H1 (cell line): Measurements from ENCODE around the gene AHCY. TPM values are rescaled to one million over a fixed set of nuclear protein-coding genes. Genes with fewer than 3 reads are reported as not detected.
"Not testable (repeated sequence)": the region's sequence is repeated elsewhere in the genome, so short reads cannot be mapped to it uniquely, and the experiment has no call there.

Experiments used
- CTCF ChIA-PET: fragments of 300-600 bp; sonication (Branson Sonifier 250); formaldehyde crosslinking; loops from one replicate; lab custom pipeline; 2021; ENCODE audit not compliant: partially characterized antibody; lab: Charles Lee
- POLR2A ChIA-PET: fragments of 300-600 bp; sonication (Branson Sonifier 250); formaldehyde crosslinking; loops from one replicate; lab custom pipeline; 2021; ENCODE audit warnings: inconsistent platforms; ENCODE audit not compliant: partially characterized antibody; lab: Charles Lee
- DNase-seq, 2 experiments: peaks; one replicate each; pipeline versions ENCODE4 v3.0.0 to v3.0.0-alpha.2; 2010 to 2022; ENCODE audit warnings: low spot score in 2 of 2, low read depth in 1 of 2, mixed read lengths in 1 of 2
- FAIRE-seq: peaks from 2 replicates; lab custom pipeline; 2011; peaks lifted over from hg19 to GRCh38; lab: Jason Lieb, UNC
- H2AFZ ChIP-seq: 2 replicates; pipeline ENCODE4 v1.8.1; 2012; ENCODE audit warnings: low read length, inconsistent platforms
- H2AK5ac ChIP-seq: 2 replicates; pipeline ENCODE4 v1.6.1; 2013; ENCODE audit warnings: low read depth, low read length
- H2BK120ac ChIP-seq: replicated peaks from 2 replicates; pipeline ENCODE3; 2013; ENCODE audit warnings: low read depth, low read length, inconsistent platforms
- H2BK12ac ChIP-seq: 2 replicates; pipeline ENCODE4 v1.6.1; 2013; ENCODE audit warnings: low read depth, low read length
- H2BK15ac ChIP-seq: 2 replicates; pipeline ENCODE4 v1.6.1; 2013; ENCODE audit warnings: low read length
- H2BK20ac ChIP-seq: 2 replicates; pipeline ENCODE4 v1.6.1; 2013; ENCODE audit warnings: low read length
- H2BK5ac ChIP-seq: 2 replicates; pipeline ENCODE4 v1.6.1; 2013; ENCODE audit warnings: low read depth, low read length
- H3K14ac ChIP-seq: 2 replicates; pipeline ENCODE4 v1.6.1; 2013; ENCODE audit warnings: inconsistent platforms; ENCODE audit not compliant: insufficient read length
- H3K18ac ChIP-seq: 2 replicates; pipeline ENCODE4 v1.6.1; 2013; ENCODE audit warnings: low read length; ENCODE audit errors: extremely low read depth
- H3K23ac ChIP-seq: 2 replicates; pipeline ENCODE4 v1.6.1; 2013; ENCODE audit warnings: inconsistent platforms; ENCODE audit not compliant: insufficient read length
- H3K23me2 ChIP-seq: 2 replicates; pipeline ENCODE4 v1.6.1; 2013; ENCODE audit warnings: low read depth, low read length
- H3K27ac ChIP-seq: 2 replicates; pipeline ENCODE4 v1.6.1; 2011; ENCODE audit warnings: low read depth, low read length, inconsistent platforms
- H3K27me3 ChIP-seq, 4 experiments: replicated peaks in 1 of 4; 1 replicate in 1 of 4; 2 replicates in 3 of 4; pipeline versions ENCODE4 v1.6.1 to v1.8.1; 2011 to 2013; ENCODE audit warnings: low read length in 3 of 4, mild to moderate bottlenecking in 3 of 4, inconsistent platforms in 2 of 4, mixed read lengths in 2 of 4, moderate library complexity in 1 of 4; ENCODE audit not compliant: control insufficient read depth in 3 of 4, insufficient read depth in 3 of 4; ENCODE audit errors: extremely low read depth in 1 of 4
- H3K36me3 ChIP-seq, 4 experiments: 2 replicates each; pipeline versions ENCODE4 v1.6.1 to v1.8.1; 2011 to 2013; ENCODE audit warnings: mild to moderate bottlenecking in 4 of 4, low read length in 3 of 4, moderate library complexity in 2 of 4, control low read depth in 1 of 4, inconsistent platforms in 1 of 4; ENCODE audit not compliant: insufficient read depth in 4 of 4, control insufficient read depth in 2 of 4
- H3K4ac ChIP-seq: replicated peaks from 2 replicates; pipeline ENCODE3; 2013; ENCODE audit warnings: low read length, low read depth, mixed read lengths, inconsistent platforms; ENCODE audit not compliant: insufficient read length
- H3K4me1 ChIP-seq, 4 experiments: replicated peaks in 1 of 4; 1 replicate in 1 of 4; 2 replicates in 3 of 4; pipeline versions ENCODE4 v1.6.1 to v1.8.1; 2011 to 2013; ENCODE audit warnings: low read length in 3 of 4, inconsistent platforms in 2 of 4, mixed read lengths in 1 of 4; ENCODE audit not compliant: insufficient read depth in 4 of 4, control insufficient read depth in 3 of 4
- H3K4me2 ChIP-seq, 2 experiments: 2 replicates each; pipeline versions ENCODE4 v1.6.1 to v1.8.1; 2011 to 2013; ENCODE audit warnings: low read depth in 2 of 2, low read length in 2 of 2, control low read depth in 1 of 2, inconsistent platforms in 1 of 2, mild to moderate bottlenecking in 1 of 2; ENCODE audit not compliant: insufficient read depth in 1 of 2
- H3K4me3 ChIP-seq, 4 experiments: fragments of 200-600, 300-600 bp in 1 of 4; sonication (generic), shearing (Covaris generic), sonication (Bioruptor Twin) in 1 of 4; 2 replicates each; pipeline versions ENCODE4 v1.5.1 to v1.8.1; 2011 to 2016; ENCODE audit warnings: low read length in 4 of 4, low read depth in 3 of 4, control low read depth in 2 of 4, inconsistent platforms in 2 of 4, mild to moderate bottlenecking in 2 of 4, mixed read lengths in 1 of 4, moderate library complexity in 1 of 4; ENCODE audit not compliant: insufficient read depth in 2 of 4; ENCODE audit errors: extremely low read depth in 1 of 4
- H3K56ac ChIP-seq: replicated peaks from 2 replicates; pipeline ENCODE3; 2013; ENCODE audit warnings: low read depth, mild to moderate bottlenecking, mixed read lengths, low read length, inconsistent platforms; ENCODE audit not compliant: insufficient read length
- H3K79me1 ChIP-seq: 2 replicates; pipeline ENCODE4 v1.6.1; 2013; ENCODE audit warnings: low read depth, low read length, control low read depth
- H3K79me2 ChIP-seq, 2 experiments: 2 replicates each; pipeline versions ENCODE4 v1.6.1 to v1.8.1; 2012 to 2013; ENCODE audit warnings: low read length in 2 of 2, mild to moderate bottlenecking in 2 of 2, inconsistent platforms in 1 of 2; ENCODE audit not compliant: insufficient read depth in 2 of 2, control insufficient read depth in 1 of 2
- H3K9ac ChIP-seq, 4 experiments: replicated peaks in 1 of 4; 1 replicate in 1 of 4; 2 replicates in 3 of 4; pipeline versions ENCODE4 v1.6.1 to v1.8.1; 2011 to 2013; ENCODE audit warnings: low read depth in 3 of 4, low read length in 3 of 4, control low read depth in 2 of 4, mild to moderate bottlenecking in 2 of 4, moderate library complexity in 2 of 4, inconsistent platforms in 1 of 4; ENCODE audit errors: extremely low read depth in 1 of 4
- H3K9me3 ChIP-seq, 2 experiments: 2 replicates each; pipeline versions ENCODE4 v1.6.1 to v1.8.1; 2012 to 2013; ENCODE audit warnings: mild to moderate bottlenecking in 2 of 2, moderate library complexity in 2 of 2, control low read depth in 1 of 2, inconsistent platforms in 1 of 2, low read depth in 1 of 2, low read length in 1 of 2, mixed read lengths in 1 of 2; ENCODE audit not compliant: insufficient read depth in 2 of 2
- H4K20me1 ChIP-seq, 2 experiments: replicated peaks in 1 of 2; 2 replicates each; pipeline versions ENCODE3 to v1.8.1; 2011 to 2013; ENCODE audit warnings: inconsistent platforms in 2 of 2, low read length in 2 of 2, mild to moderate bottlenecking in 1 of 2; ENCODE audit not compliant: insufficient read depth in 2 of 2, control insufficient read depth in 1 of 2
- H4K5ac ChIP-seq: 2 replicates; pipeline ENCODE4 v1.6.1; 2013; ENCODE audit warnings: low read length, low read depth, mixed read lengths, inconsistent platforms; ENCODE audit not compliant: insufficient read length
- H4K8ac ChIP-seq: 2 replicates; pipeline ENCODE4 v1.8.0; 2013; ENCODE audit warnings: mild to moderate bottlenecking, moderate library complexity, low read length, inconsistent platforms; ENCODE audit not compliant: insufficient read depth; ENCODE audit errors: extremely low read depth
- H4K91ac ChIP-seq: replicated peaks from 2 replicates; pipeline ENCODE3; 2013; ENCODE audit warnings: low read length, mixed read lengths, inconsistent platforms; ENCODE audit not compliant: insufficient read length
- WGBS, 2 experiments: shearing (Covaris generic) in 1 of 2; methylation state at CpG; one replicate each; pipeline versions ENCODE4 v1.1.6 to v1.1.7; 2013 to 2015; ENCODE audit warnings: low lambda C conversion rate in 2 of 2, mixed read lengths in 2 of 2, inconsistent platforms in 1 of 2, low coverage in 1 of 2, missing lambda C conversion rate in 1 of 2; ENCODE audit not compliant: insufficient replicate concordance in 2 of 2, insufficient coverage in 1 of 2, insufficient read length in 1 of 2; ENCODE audit errors: extremely low coverage in 1 of 2, missing lambda C conversion rate in 1 of 2; 5-methylcytosine and 5-hydroxymethylcytosine counted together
- polyA plus RNA-seq, 7 experiments: library from polyadenylated mRNA; depleted of rRNA in 3 of 7; stranded (reverse) in 5 of 7; unstranded in 2 of 7; fragments of >200 nt in 5 of 7; fragments of 200-250 nt in 2 of 7; gene quantifications; 1 replicate in 5 of 7; 2 replicates in 1 of 7; 4 replicates in 1 of 7; pipeline versions ENCODE4 v1.2.1 to v1.2.3, GENCODE V29; 2011 to 2013; ENCODE audit warnings: missing spikeins in 2 of 7, mixed read lengths in 2 of 7
- total RNA-seq: library from RNA; stranded (reverse); fragmentation: NEBNext Ultra II Directional; extraction: Animal tissue kit (Norgen Biotek cat#: 25700); gene quantifications from 2 replicates; pipeline ENCODE4 v1.2.1, GENCODE V29; 2021

The AHCY gene
- total and polyA plus RNA-seq, 2 of the 8 experiments (the other 6 are each of a cell fraction or from before 2014, with no cell fraction given): 404 to 638 TPM

DNA sequence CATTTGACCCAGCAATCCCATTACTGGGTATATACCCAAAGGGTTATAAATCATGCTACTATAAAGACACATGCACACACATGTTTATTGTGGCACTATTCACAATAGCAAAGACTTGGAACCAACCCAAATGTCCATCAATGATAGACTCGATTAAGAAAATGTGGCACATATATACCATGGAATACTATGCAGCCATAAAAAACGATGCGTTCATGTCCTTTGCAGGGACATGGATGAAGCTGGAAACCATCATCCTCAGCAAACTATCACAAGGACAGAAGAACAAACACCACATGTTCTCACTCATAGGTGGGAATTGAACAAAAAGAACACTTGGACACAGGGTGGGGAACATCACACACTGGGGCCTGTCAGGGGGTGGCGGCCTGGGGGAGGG lies 25.1 kb upstream of the AHCY start:
- H3K23me2 ChIP-seq, H3K27ac ChIP-seq, H2AK5ac ChIP-seq, H4K5ac ChIP-seq, H2BK20ac ChIP-seq, H3K4ac ChIP-seq, DNase-seq, H3K9me3 ChIP-seq, H3K23ac ChIP-seq, H2BK12ac ChIP-seq, H3K36me3 ChIP-seq, H3K18ac ChIP-seq, H3K4me3 ChIP-seq, H3K27me3 ChIP-seq, H2AFZ ChIP-seq, H4K8ac ChIP-seq, H3K14ac ChIP-seq, H4K20me1 ChIP-seq, POLR2A ChIA-PET, H3K4me2 ChIP-seq, H3K9ac ChIP-seq, H4K91ac ChIP-seq, H3K79me1 ChIP-seq, H2BK15ac ChIP-seq, H2BK120ac ChIP-seq, H3K4me1 ChIP-seq, FAIRE-seq, H3K56ac ChIP-seq, H3K79me2 ChIP-seq, H2BK5ac ChIP-seq: not testable (repeated sequence)
- 98% methylated on average over 3 of the region's 4 CpGs; no CpG with 5 or more reads in 1 of the 2 experiments for WGBS, 2 experiments
- CTCF ChIA-PET: interaction anchor here (1.2 kb wide), 1 partner anchor 16 kb away, joined by 5 read pairs; no protein-coding TSS in a partner anchor
